ENCODE data around the gene WNK2. TPM values are rescaled to one million over a fixed set of nuclear protein-coding genes. Genes with fewer than 3 reads are reported as not detected.

The WNK2 gene
- total and polyA plus RNA-seq, 2 donors (not counting 3 experiments of a cell fraction or from before 2014, with no cell fraction given): not detected

- H4K20me1 ChIP-seq (replicated peaks; ENCODE audit: control insufficient read depth, extremely low read depth, insufficient read depth, low read length): no peaks in the 10 kb centered on the region
- H3K4me2 ChIP-seq (ENCODE audit: insufficient read depth, low read length): no peak overlapping the region
- H2AFZ ChIP-seq (ENCODE audit: low read depth, low read length): no peak overlapping the region
- no peaks in the 10 kb centered on the region for H3K4me1 ChIP-seq (ENCODE audit: control insufficient read depth, extremely low read depth, insufficient read depth, low read length)
- DNase-seq (ENCODE audit: low read depth, low spot score): no peak
- H3K79me2 ChIP-seq (ENCODE audit: control insufficient read depth, insufficient read depth, low read length): no peaks in the 10 kb centered on the region
- no peak for FAIRE-seq
- H3K27me3 ChIP-seq (ENCODE audit: control insufficient read depth in 2 of 2, insufficient read depth in 2 of 2, low read length in 2 of 2): no peaks in the 10 kb centered on the region
- no peaks in the 10 kb centered on the region for H3K36me3 ChIP-seq (ENCODE audit: control insufficient read depth in 2 of 2, extremely low read depth in 1 of 2, insufficient read depth in 2 of 2, low read length in 2 of 2)
- CTCF ChIA-PET: interaction anchor here (1.4 to 1.7 kb wide), 2 partner anchors 15 to 119 kb away, joined by 3 to 5 read pairs; no protein-coding TSS in a partner anchor
- no peak for TF ChIP-seq MAX (IDR thresholded peaks at IDR 0.05; ENCODE audit: insufficient read depth, insufficient read length)
- no peak for TF ChIP-seq GATA2 (IDR thresholded peaks at IDR 0.05; ENCODE audit: insufficient read depth, insufficient read length, low read depth, low read length)
- no peak for TF ChIP-seq EZH2 (IDR thresholded peaks at IDR 0.05; ENCODE audit: borderline replicate concordance, low read depth, low read length, severe bottlenecking)
- no peak for TF ChIP-seq POLR2AphosphoS5 (IDR thresholded peaks at IDR 0.05; ENCODE audit: insufficient read depth, low read depth, low read length)
- no peak for TF ChIP-seq POLR2A (IDR thresholded peaks at IDR 0.05; ENCODE audit: low read depth, low read length)
- TF ChIP-seq FOS (IDR thresholded peaks at IDR 0.05; ENCODE audit: borderline replicate concordance, insufficient read depth, low read length): no peak
- TF ChIP-seq JUN (IDR thresholded peaks at IDR 0.05; ENCODE audit: borderline replicate concordance, insufficient read depth, insufficient read length, low read depth): no peak
- TF ChIP-seq MYC (IDR thresholded peaks at IDR 0.05; ENCODE audit: low read depth, low read length): no peak
- TF ChIP-seq CTCF (IDR thresholded peaks at IDR 0.05; ENCODE audit: extremely low read depth in 1 of 2, insufficient read depth in 1 of 2, low read depth in 1 of 2, low read length in 2 of 2): no peak
- H3K27ac ChIP-seq (ENCODE audit: insufficient read depth, low read depth, low read length): no peak overlapping the region
- dilution Hi-C loops (cut with MboI; ENCODE audit: extremely low pct_ligation_motif_present, low sequenced_read_pairs) (no loop called here), intact Hi-C loops (cut with micrococcal nuclease) (no loop called here)
- no peaks in the 10 kb centered on the region for H3K9me3 ChIP-seq (replicated peaks; ENCODE audit: control insufficient read depth, insufficient read depth, low read length)
- no TSS peak for BruUV-seq (replicated peaks)
- H3K9me1 ChIP-seq (replicated peaks; ENCODE audit: control insufficient read depth, extremely low read depth, insufficient read depth, low read length): no peaks in the 10 kb centered on the region
- H3K9ac ChIP-seq (replicated peaks; ENCODE audit: extremely low read depth, insufficient read depth, low read length): no peak overlapping the region
- POLR2A ChIA-PET: no interaction called here
- no peak overlapping the region for H3K4me3 ChIP-seq (replicated peaks in 1 of 3; ENCODE audit: insufficient read depth in 1 of 3, low read depth in 1 of 3, low read length in 3 of 3)
Measured at GRCh38 chr9:93193388-93194220, 9.7 kb downstream of the WNK2 start.

Measured in endothelial cell of umbilical vein (primary cell).